ENCODE results near the gene GRM1.

GRCh38 chr6:146352163-146352562, 323.3 kb downstream of the GRM1 start:
- TF ChIP-seq CTCF (IDR thresholded peaks at IDR 0.05; ENCODE audit: borderline replicate concordance, extremely low read depth, low read length, poor library complexity, severe bottlenecking) = no peak
- no peak for TF ChIP-seq EZH2 (IDR thresholded peaks at IDR 0.05; ENCODE audit: borderline replicate concordance, low read depth, low read length, severe bottlenecking)

All from DND-41 (cell line).